ENCODE measurements around the gene GXYLT2. TPM values are rescaled to one million over a fixed set of nuclear protein-coding genes. Genes with fewer than 3 reads are reported as not detected.

GXYLT2 gene
- total RNA-seq, 1 donor from 2014 or later, result 10.1 TPM

GRCh38 chr3:72847282-72847681 is 40.6 kb upstream of the GXYLT2 start:
- Histone ChIP-seq H3K9me3 (no peaks in the 10 kb centered on the region), H3K4me1 (peaks cover 21% of the 10 kb centered on the region), H3K4me3 (peak overlapping the region; percentile 74 to 85), H3K36me3 (no peaks in the 10 kb centered on the region), H3K27ac (peak overlapping the region; percentile 70), H3K27me3 (no peaks in the 10 kb centered on the region)
- TF ChIP-seq POLR2AphosphoS5 (IDR thresholded peaks at IDR 0.05; ENCODE audit: insufficient read depth in 1 of 2, low read depth in 1 of 2), result no peak
- TF ChIP-seq CTCF (IDR thresholded peaks at IDR 0.05), result no peak
- TF ChIP-seq POLR2A (IDR thresholded peaks at IDR 0.05), result no peak
- DNase-seq (ENCODE audit: extremely low spot score in 2 of 2), result no peak
- intact Hi-C loops (cut with DNase I), result loop anchor here (10.0 kb wide), 1 partner anchor 208 kb away; no protein-coding TSS in a partner anchor

GRCh38 chr3:72847751-72848702 is 39.8 kb upstream of the GXYLT2 start, which contains the start of gene SHQ1:
SHQ1 (minus strand) TSS chr3:72848445; CDS start chr3:72848340, 105 bp downstream.
- H3K27me3 ChIP-seq, result no peaks in the 10 kb centered on the region
- H3K36me3 ChIP-seq, result no peaks in the 10 kb centered on the region
- peaks cover 21% of the 10 kb centered on the region for H3K4me1 ChIP-seq
- H3K9me3 ChIP-seq, result no peaks in the 10 kb centered on the region
- peak within 1 kb of the TSS; percentile 70 for H3K27ac ChIP-seq
- intact Hi-C loops (cut with DNase I), result loop anchor here (2.0 to 10.0 kb wide), 2 partner anchors 149 to 207 kb away; partner anchors contain the start of gene PPP4R2
- TF ChIP-seq CTCF (IDR thresholded peaks at IDR 0.05), result no peak
- peak; percentile 84 to 89 for TF ChIP-seq POLR2AphosphoS5 (IDR thresholded peaks at IDR 0.05; ENCODE audit: insufficient read depth in 1 of 2, low read depth in 1 of 2)
- peak within 1 kb of the TSS; percentile 74 to 85 for H3K4me3 ChIP-seq
- DNase-seq (ENCODE audit: extremely low spot score in 2 of 2), result peak in 1 of 2 donors; percentile 93

GRCh38 chr3:72848703-72849081 is 39.2 kb upstream of the GXYLT2 start:
- Histone ChIP-seq H3K4me1 (peaks cover 21% of the 10 kb centered on the region), H3K9me3 (no peaks in the 10 kb centered on the region), H3K36me3 (no peaks in the 10 kb centered on the region), H3K27ac (no peak overlapping the region), H3K27me3 (no peaks in the 10 kb centered on the region), H3K4me3 (peak overlapping the region; percentile 74 to 85)
- no peak for DNase-seq (ENCODE audit: extremely low spot score in 2 of 2)
- TF ChIP-seq CTCF (IDR thresholded peaks at IDR 0.05) (no peak), POLR2AphosphoS5 (IDR thresholded peaks at IDR 0.05; ENCODE audit: insufficient read depth in 1 of 2, low read depth in 1 of 2) (no peak), POLR2A (IDR thresholded peaks at IDR 0.05) (no peak)
- intact Hi-C loops (cut with DNase I), result loop anchor here (2.0 to 10.0 kb wide), 2 partner anchors 148 to 206 kb away; partner anchors contain the start of gene PPP4R2

GRCh38 chr3:72855001-72855400 is 32.8 kb upstream of the GXYLT2 start:
- H3K36me3 ChIP-seq, result no peaks in the 10 kb centered on the region
- intact Hi-C loops (cut with DNase I), result loop anchor here (10.0 kb wide), 1 partner anchor 230 kb away; no protein-coding TSS in a partner anchor
- no peak overlapping the region for H3K27ac ChIP-seq
- no peaks in the 10 kb centered on the region for H3K27me3 ChIP-seq
- H3K9me3 ChIP-seq, result no peaks in the 10 kb centered on the region
- no peaks in the 10 kb centered on the region for H3K4me1 ChIP-seq
- TF ChIP-seq CTCF (IDR thresholded peaks at IDR 0.05) (no peak), POLR2A (IDR thresholded peaks at IDR 0.05) (no peak), POLR2AphosphoS5 (IDR thresholded peaks at IDR 0.05; ENCODE audit: insufficient read depth in 1 of 2, low read depth in 1 of 2) (no peak)
- no peak for DNase-seq (ENCODE audit: extremely low spot score in 2 of 2)
- no peak overlapping the region for H3K4me3 ChIP-seq
